Endothelial cell (in vitro differentiated cells): Measurements from ENCODE around the gene MAPK6. TPM values are rescaled to one million over a fixed set of nuclear protein-coding genes. Genes with fewer than 3 reads are reported as not detected.

Source experiments
- DNase-seq: peaks from one replicate; pipeline ENCODE4 v3.0.0; 2021; ENCODE audit warnings: low spot score
- H3K27ac Mint-ChIP-seq: one replicate; pipeline ENCODE4 v1.8.0; 2021; ENCODE audit warnings: mixed read lengths, inconsistent platforms; ENCODE audit not compliant: unreplicated experiment
- H3K27me3 Mint-ChIP-seq: one replicate; pipeline ENCODE4 v1.8.0; 2021; ENCODE audit warnings: mild to moderate bottlenecking, moderate library complexity, mixed read lengths, inconsistent platforms; ENCODE audit not compliant: unreplicated experiment
- H3K36me3 Mint-ChIP-seq: one replicate; pipeline ENCODE4 v1.8.0; 2021; ENCODE audit warnings: mild to moderate bottlenecking, low read depth, mixed read lengths, inconsistent platforms; ENCODE audit not compliant: unreplicated experiment
- H3K4me1 Mint-ChIP-seq: one replicate; pipeline ENCODE4 v1.8.0; 2021; ENCODE audit warnings: mild to moderate bottlenecking, mixed read lengths, inconsistent platforms; ENCODE audit not compliant: unreplicated experiment
- H3K4me3 Mint-ChIP-seq: one replicate; pipeline ENCODE4 v1.8.0; 2021; ENCODE audit warnings: mild to moderate bottlenecking, mixed read lengths, inconsistent platforms; ENCODE audit not compliant: unreplicated experiment
- H3K9me3 Mint-ChIP-seq: one replicate; pipeline ENCODE4 v1.8.0; 2021; ENCODE audit warnings: mixed read lengths, inconsistent platforms; ENCODE audit not compliant: unreplicated experiment
- total RNA-seq: library from RNA; stranded (reverse); fragmentation: NEBNext Ultra II Directional; extraction: Animal tissue kit (Norgen Biotek cat#: 25700); gene quantifications from one replicate; pipeline ENCODE4 v1.2.1, GENCODE V29; 2021; ENCODE audit not compliant: unreplicated experiment
- TF ChIP-seq, protein P1 (sequence below): fragments of 200-600 bp; sonication (generic); IDR thresholded peaks from one replicate; pipeline ENCODE4 v1.5.0; 2021; ENCODE audit warnings: antibody characterized with exemption; ENCODE audit not compliant: unreplicated experiment

The MAPK6 gene
- total RNA-seq, 1 donor from 2014 or later, result 94.6 TPM

DNA sequence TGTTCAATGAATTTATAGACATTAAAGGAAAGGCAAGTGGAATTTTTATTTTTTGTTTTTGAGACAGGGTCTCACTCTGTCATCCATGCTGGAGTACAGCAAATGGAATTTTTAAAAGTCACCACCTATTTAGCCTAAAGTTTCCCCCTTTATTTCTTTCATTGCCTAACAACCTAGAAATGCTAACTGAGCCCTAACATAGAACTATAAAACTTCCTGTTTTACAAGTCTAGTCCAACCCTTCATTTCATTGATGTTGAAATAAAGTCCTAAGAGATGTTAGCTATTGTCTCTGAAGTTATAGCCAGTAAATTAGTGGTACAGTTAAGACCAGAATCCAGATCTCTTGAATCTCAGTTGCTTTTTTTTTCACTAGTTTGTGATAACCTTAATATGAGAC, 39.0 kb downstream of the MAPK6 start:
- H3K36me3 Mint-ChIP-seq, result peaks cover 26% of the 10 kb centered on the region
- no peaks in the 10 kb centered on the region for H3K9me3 Mint-ChIP-seq
- TF ChIP-seq, protein P1, sequence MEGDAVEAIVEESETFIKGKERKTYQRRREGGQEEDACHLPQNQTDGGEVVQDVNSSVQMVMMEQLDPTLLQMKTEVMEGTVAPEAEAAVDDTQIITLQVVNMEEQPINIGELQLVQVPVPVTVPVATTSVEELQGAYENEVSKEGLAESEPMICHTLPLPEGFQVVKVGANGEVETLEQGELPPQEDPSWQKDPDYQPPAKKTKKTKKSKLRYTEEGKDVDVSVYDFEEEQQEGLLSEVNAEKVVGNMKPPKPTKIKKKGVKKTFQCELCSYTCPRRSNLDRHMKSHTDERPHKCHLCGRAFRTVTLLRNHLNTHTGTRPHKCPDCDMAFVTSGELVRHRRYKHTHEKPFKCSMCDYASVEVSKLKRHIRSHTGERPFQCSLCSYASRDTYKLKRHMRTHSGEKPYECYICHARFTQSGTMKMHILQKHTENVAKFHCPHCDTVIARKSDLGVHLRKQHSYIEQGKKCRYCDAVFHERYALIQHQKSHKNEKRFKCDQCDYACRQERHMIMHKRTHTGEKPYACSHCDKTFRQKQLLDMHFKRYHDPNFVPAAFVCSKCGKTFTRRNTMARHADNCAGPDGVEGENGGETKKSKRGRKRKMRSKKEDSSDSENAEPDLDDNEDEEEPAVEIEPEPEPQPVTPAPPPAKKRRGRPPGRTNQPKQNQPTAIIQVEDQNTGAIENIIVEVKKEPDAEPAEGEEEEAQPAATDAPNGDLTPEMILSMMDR, result no peak
- H3K4me3 Mint-ChIP-seq, result no peak overlapping the region
- H3K4me1 Mint-ChIP-seq, result no peaks in the 10 kb centered on the region
- DNase-seq, result no peak
- no peak overlapping the region for H3K27ac Mint-ChIP-seq
- peaks cover 2% of the 10 kb centered on the region for H3K27me3 Mint-ChIP-seq

DNA sequence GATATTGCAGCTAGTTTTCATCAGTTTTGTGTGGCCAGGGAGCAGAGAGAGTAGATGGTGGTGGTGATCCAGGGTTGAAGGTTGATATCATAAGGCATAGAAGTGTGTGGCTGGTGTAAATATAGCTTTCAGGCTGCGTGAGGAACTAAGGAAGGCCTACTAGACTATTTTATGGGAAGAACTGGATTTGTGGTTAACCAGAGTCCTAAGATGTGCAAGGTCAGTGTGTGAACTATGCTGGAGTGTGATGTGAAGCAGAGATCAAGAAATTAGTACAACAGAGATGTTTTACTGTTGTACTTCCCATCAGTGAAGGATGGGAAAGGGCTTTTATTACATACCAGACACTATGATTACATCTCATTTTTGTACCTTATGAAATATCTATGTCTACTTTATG, 41.5 kb downstream of the MAPK6 start:
- Mint-ChIP-seq H3K27me3 (peaks cover 2% of the 10 kb centered on the region), H3K36me3 (peaks cover 38% of the 10 kb centered on the region), H3K27ac (no peak overlapping the region), H3K4me3 (no peak overlapping the region), H3K9me3 (no peaks in the 10 kb centered on the region), H3K4me1 (no peaks in the 10 kb centered on the region)
- no peak for DNase-seq
- TF ChIP-seq, protein P1, result no peak

DNA sequence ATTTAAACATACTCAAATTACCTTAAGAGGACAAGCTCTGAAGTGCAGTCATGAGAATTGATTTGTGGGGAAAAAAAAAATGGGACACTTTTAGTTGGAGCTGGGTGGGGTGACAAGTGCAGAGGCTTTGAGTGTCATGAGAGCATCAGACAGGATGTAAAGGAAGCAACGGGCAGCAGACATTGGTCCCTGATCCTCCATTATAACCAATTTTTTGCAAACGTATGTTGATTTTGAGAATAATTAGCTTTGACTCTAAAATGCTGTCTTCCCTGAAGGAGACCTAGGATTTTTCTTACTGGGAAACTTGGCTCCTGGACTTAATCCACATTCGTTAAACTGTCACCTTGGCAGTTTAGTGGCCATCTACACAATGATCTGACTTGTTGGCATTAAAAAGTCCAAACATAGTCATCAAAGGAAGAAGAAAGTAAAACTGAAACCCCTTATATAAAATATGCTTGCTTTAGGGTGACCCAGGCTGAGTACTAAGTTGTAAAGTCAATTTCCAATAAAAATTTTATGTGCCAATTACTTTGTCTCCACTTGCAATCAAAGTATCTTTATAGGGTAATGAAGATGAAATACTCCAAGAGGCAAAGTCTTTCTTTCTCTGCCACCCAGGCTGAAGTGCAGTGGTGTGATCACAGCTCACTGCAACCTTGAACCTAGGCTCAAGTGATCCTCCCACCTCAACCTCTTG, 48.0 kb downstream of the MAPK6 start:
- H3K4me1 Mint-ChIP-seq, result no peaks in the 10 kb centered on the region
- no peak overlapping the region for H3K4me3 Mint-ChIP-seq
- no peak for DNase-seq
- TF ChIP-seq, protein P1, result no peak
- H3K27me3 Mint-ChIP-seq, result peaks cover 3% of the 10 kb centered on the region
- no peak overlapping the region for H3K27ac Mint-ChIP-seq
- H3K9me3 Mint-ChIP-seq, result no peaks in the 10 kb centered on the region
- H3K36me3 Mint-ChIP-seq, result peaks cover 20% of the 10 kb centered on the region

DNA sequence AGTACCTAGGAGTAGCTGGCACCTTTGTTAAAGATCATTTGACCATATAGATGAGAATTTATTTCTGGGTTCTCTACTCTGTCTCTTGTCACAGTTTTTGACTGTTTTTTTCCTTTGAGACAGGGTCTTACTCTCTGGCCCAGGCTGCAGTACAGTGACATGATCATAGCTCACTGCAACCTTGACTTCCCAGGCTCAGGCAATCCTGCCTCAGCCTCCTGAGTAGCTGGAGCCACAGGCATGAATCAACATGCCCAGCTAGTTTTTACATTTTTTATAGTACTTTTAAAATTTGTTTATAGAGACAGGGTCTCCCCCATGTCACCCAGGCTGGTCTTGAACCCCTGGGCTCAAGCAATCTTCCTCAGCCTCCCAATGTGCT, 48.5 kb downstream of the MAPK6 start:
- DNase-seq, result no peak
- Mint-ChIP-seq H3K4me1 (no peaks in the 10 kb centered on the region), H3K9me3 (no peaks in the 10 kb centered on the region), H3K27ac (no peak overlapping the region), H3K27me3 (peaks cover 3% of the 10 kb centered on the region), H3K4me3 (no peak overlapping the region), H3K36me3 (peaks cover 20% of the 10 kb centered on the region)
- TF ChIP-seq, protein P1, result no peak

DNA sequence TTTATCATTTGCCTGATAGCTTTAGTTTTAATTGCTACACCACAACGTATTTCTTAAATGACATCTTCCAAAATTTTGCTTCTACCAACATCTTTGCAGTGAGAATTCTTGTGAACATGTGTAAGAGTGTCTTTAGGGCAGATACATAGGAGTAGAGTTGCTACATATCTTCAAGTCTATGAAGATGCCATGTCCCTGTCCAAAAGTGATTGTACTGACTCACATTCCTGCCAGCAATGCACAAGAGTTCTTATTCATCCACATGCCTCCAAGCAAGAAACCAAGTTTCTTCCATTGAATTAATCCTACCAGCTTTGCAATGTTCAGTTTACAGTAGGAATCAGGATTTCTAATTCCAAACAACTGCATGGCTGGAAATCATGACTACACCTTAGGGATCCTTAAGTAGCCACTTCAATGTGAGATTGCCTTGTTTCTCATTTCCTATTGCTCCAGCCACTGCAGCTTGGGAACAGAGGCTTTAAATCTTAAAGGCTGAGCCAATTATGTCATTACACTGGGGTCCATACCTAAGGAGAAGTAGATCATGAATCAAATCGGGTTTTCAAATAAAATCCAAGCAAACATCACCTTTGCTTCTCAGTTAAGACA, 49.1 kb downstream of the MAPK6 start:
- Mint-ChIP-seq H3K36me3 (peaks cover 16% of the 10 kb centered on the region), H3K27me3 (peaks cover 3% of the 10 kb centered on the region), H3K4me1 (no peaks in the 10 kb centered on the region), H3K27ac (no peak overlapping the region), H3K4me3 (no peak overlapping the region), H3K9me3 (no peaks in the 10 kb centered on the region)
- TF ChIP-seq, protein P1, result no peak
- DNase-seq, result no peak
